ENCODE data around the gene C9orf85.

GRCh38 chr9:72006501-72006900 is 95.1 kb downstream of the C9orf85 start:
- TF ChIP-seq YY1 (IDR thresholded peaks at IDR 0.05; ENCODE audit: insufficient read depth, insufficient read length) (no peak), ZNF274 (IDR thresholded peaks at IDR 0.05; ENCODE audit: low read depth, low read length) (no peak)
